ENCODE results near the gene PANX2.

PANX2 gene

GRCh38 chr22:50225200-50225969, 54.9 kb downstream of the PANX2 start:
- H3K27ac ChIP-seq, result no peak overlapping the region
- TF ChIP-seq CTCF (conservative IDR thresholded peaks at IDR 0.05), result no peak
- TF ChIP-seq ZFX (IDR thresholded peaks at IDR 0.05), result no peak

- H3K27ac ChIP-seq, result no peak overlapping the region
- TF ChIP-seq CTCF (conservative IDR thresholded peaks at IDR 0.05) (no peak), ZFX (IDR thresholded peaks at IDR 0.05) (no peak)
These were observed 55.7 kb downstream of the PANX2 start for GRCh38 chr22:50226063-50226874.

DNA sequence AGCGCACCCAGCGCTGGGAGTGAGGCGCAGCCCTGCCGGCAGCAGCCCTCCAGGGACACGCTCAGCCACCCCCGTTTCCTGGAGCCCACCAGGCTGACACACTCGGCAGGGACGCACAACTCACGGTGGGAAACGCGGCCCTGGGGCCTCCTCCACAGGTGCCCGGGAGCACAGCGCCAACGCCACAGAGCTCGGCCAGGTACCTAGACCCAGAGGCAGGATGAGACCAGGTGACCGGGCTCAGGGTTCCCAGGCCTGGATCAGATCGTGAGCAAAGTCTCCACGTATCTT, 56.3 kb downstream of the PANX2 start:
- H3K27ac ChIP-seq, result no peak overlapping the region
- TF ChIP-seq ZFX (IDR thresholded peaks at IDR 0.05), result no peak
- no peak for TF ChIP-seq CTCF (conservative IDR thresholded peaks at IDR 0.05)

GRCh38 chr22:50227579-50228215, 57.2 kb downstream of the PANX2 start:
- no peak for TF ChIP-seq ZFX (IDR thresholded peaks at IDR 0.05)
- H3K27ac ChIP-seq, result no peak overlapping the region

- H3K27ac ChIP-seq, result no peak overlapping the region
These were observed 57.8 kb downstream of the PANX2 start for GRCh38 chr22:50228366-50228765.

GRCh38 chr22:50229370-50229769, 58.8 kb downstream of the PANX2 start:
- no peak overlapping the region for H3K27ac ChIP-seq

More at GRCh38 chr22:50228366-50228765, 57.8 kb downstream of the PANX2 start:
- no peak for TF ChIP-seq ZFX (IDR thresholded peaks at IDR 0.05)
- TF ChIP-seq CTCF (conservative IDR thresholded peaks at IDR 0.05), result no peak

More at GRCh38 chr22:50229370-50229769, 58.8 kb downstream of the PANX2 start:
- TF ChIP-seq CTCF (conservative IDR thresholded peaks at IDR 0.05) (no peak), ZFX (IDR thresholded peaks at IDR 0.05) (no peak)

All from C4-2B (cell line).